ENCODE measurements around the gene SLC13A3.

Gene SLC13A3

DNA sequence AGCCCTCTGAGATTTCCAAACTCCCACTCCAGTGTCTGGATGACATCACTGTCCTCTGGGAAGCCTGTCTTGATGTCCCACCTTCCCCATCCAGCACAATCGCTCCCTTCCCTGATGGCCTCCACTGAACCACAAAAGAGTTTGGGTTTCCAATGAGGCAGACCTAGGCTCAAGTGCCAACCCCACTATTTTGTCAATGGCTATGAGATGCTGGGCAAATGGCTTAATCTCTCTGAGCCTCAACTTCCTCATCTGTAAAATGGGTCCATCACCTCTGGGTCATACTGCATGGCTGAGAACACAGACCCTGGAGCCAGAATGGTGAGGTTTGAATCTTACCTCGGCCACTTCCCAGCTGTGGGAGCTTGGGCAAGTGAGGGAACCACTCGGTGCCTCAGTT, 11.7 kb downstream of the SLC13A3 start:
- no peak overlapping the region for H3K4me3 ChIP-seq (ENCODE audit: low read depth, low read length)
- in situ Hi-C loops (cut with HindIII; ENCODE audit: low sequenced_read_pairs): no loop called here
- DNase-seq (ENCODE audit: low read depth): no peak
- TF ChIP-seq, protein P1, sequence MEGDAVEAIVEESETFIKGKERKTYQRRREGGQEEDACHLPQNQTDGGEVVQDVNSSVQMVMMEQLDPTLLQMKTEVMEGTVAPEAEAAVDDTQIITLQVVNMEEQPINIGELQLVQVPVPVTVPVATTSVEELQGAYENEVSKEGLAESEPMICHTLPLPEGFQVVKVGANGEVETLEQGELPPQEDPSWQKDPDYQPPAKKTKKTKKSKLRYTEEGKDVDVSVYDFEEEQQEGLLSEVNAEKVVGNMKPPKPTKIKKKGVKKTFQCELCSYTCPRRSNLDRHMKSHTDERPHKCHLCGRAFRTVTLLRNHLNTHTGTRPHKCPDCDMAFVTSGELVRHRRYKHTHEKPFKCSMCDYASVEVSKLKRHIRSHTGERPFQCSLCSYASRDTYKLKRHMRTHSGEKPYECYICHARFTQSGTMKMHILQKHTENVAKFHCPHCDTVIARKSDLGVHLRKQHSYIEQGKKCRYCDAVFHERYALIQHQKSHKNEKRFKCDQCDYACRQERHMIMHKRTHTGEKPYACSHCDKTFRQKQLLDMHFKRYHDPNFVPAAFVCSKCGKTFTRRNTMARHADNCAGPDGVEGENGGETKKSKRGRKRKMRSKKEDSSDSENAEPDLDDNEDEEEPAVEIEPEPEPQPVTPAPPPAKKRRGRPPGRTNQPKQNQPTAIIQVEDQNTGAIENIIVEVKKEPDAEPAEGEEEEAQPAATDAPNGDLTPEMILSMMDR (IDR thresholded peaks at IDR 0.05; ENCODE audit: low read depth, low read length, missing control alignments): no peak

DNA sequence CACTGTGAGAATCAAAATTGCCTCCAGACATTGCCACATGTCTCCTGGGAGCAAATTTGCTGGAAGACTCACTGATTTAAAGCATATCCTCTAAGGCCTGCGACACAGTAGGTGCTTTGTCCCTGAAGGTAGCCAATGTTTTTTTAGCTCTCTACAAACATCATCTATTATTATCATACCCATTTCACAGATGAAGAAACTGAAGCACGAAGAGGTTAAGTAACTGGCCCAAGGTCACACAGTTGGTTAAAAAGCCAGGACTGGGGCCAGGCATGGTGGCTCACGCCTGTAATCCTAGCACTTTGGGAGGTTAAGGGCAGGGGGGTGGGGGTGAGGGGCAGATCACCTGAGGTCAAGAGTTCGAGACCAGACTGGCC, 12.4 kb downstream of the SLC13A3 start:
- in situ Hi-C loops (cut with HindIII; ENCODE audit: low sequenced_read_pairs): no loop called here

DNA sequence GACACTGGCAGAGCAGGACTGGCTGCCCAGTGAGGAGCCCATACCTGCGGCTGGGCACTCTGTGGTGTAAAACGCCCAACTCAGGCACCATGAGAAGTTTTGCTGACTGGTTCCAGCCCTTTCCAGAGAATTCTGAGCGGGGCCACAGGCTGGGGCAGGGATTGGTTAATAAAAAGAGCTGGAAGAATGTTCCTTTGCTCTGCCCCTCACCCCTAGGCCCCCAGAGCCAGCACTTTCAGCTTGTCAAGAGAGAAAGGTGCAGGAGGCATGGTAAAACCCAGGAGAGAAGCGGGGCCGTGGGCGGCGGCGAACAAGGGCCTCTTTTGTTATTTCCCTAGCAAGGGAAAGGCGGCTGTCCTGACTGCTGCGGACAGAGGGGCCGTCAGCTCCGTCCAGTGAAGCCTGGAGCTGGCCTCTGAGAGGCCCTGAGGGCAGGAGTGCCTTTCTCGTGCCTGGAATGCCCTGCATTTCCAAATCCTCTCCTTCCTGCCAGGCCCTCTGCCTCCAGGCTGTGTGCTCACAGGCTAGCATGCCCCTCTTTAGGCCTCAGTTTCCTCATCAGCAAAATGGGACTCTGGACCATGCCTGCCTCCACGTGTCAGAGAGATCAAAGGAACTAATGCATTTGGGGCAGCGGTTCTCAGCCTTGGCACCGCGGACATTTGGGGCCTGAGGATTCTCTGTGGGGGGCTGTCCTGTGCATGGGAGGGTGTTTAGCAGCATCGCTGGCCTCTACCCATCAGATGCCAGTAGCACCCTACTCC, 12.9 kb downstream of the SLC13A3 start:
- no peak for DNase-seq (ENCODE audit: low read depth)
- H3K4me3 ChIP-seq (ENCODE audit: low read depth, low read length): no peak overlapping the region
- TF ChIP-seq, protein P1 (IDR thresholded peaks at IDR 0.05; ENCODE audit: low read depth, low read length, missing control alignments): no peak
- in situ Hi-C loops (cut with HindIII; ENCODE audit: low sequenced_read_pairs): no loop called here

More for the DNA sequence above, 12.4 kb downstream of the SLC13A3 start:
- no peak for DNase-seq (ENCODE audit: low read depth)
- no peak overlapping the region for H3K4me3 ChIP-seq (ENCODE audit: low read depth, low read length)
- TF ChIP-seq, protein P1 (IDR thresholded peaks at IDR 0.05; ENCODE audit: low read depth, low read length, missing control alignments): no peak

DNA sequence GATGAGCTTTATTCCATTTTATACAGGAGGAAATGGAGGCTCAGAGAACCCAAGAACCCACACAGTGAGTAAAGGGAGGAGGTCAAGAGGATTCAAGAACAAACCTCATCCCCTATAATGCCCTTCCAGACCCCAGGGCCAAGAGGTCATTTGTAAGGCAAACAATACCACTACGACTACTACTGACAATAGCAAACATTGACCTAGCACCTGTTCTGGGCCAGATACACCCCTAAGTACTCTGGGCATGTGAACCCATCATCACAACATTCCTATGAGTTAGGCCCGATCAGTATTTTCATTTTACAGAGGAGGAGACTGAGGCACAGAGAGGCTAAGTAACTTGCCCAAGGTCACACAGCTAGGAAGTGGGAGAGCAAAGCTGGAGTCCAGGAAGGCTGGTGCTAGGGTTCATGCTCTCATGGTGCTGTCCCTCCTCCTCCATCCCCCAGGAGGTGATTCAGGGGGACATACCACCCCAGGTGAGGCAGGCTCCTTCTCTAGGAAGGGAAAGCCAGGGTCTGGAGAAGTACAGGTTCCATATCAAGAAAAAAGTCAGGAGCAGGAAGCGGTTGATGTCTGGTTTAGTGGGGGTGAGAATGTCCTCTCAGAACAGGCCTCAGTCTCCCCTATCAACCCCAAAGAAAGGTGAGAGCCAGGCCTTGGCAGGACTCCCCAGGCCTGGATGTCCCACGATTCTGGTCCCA, 13.7 kb downstream of the SLC13A3 start:
- DNase-seq (ENCODE audit: low read depth): no peak
- no peak overlapping the region for H3K4me3 ChIP-seq (ENCODE audit: low read depth, low read length)
- TF ChIP-seq, protein P1 (IDR thresholded peaks at IDR 0.05; ENCODE audit: low read depth, low read length, missing control alignments): no peak
- in situ Hi-C loops (cut with HindIII; ENCODE audit: low sequenced_read_pairs): no loop called here

DNA sequence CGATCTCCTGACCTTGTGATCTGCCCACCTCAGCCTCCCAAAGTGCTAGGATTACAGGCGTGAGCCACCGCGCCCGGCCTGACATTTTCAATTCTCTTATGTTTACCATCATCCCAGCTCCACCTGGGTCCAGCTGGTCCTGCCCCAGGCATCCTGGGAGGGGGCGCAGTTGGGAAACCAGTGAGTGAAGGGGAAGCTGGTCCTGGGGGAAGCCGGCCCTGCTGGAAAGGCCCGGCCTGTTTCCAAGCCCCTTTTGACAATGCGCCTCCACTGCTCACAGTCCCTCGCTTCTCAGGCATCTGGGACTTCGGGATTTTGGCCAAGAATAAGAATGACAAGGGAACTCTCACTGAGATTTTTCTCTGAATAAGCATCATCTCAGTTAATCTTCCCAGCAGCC, 14.2 kb downstream of the SLC13A3 start:
- TF ChIP-seq, protein P1 (IDR thresholded peaks at IDR 0.05; ENCODE audit: low read depth, low read length, missing control alignments): no peak
- in situ Hi-C loops (cut with HindIII; ENCODE audit: low sequenced_read_pairs): no loop called here
- DNase-seq (ENCODE audit: low read depth): no peak
- H3K4me3 ChIP-seq (ENCODE audit: low read depth, low read length): no peak overlapping the region

DNA sequence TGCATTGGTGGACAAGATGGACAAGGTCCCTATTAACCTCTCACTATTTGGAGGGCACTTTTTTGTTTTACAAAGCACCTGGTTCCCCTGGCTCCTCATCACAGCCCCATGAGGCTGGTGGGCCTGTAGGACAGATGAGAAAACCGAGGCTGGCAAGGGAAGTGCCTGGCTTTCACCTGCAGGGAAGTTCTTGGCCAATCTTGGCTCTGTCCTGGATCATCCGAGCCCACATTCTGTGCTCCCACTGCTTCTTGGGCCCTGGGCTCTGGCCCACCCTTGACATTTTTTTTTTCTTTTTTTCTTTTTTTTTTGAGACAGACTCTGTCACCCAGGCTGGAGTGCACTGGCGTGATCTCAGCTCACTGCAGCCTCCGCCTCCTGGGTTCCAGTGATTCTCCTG, 14.7 kb downstream of the SLC13A3 start:
- TF ChIP-seq, protein P1 (IDR thresholded peaks at IDR 0.05; ENCODE audit: low read depth, low read length, missing control alignments): no peak
- no peak for DNase-seq (ENCODE audit: low read depth)
- in situ Hi-C loops (cut with HindIII; ENCODE audit: low sequenced_read_pairs): no loop called here
- no peak overlapping the region for H3K4me3 ChIP-seq (ENCODE audit: low read depth, low read length)

All from astrocyte of the cerebellum (primary cell).